Prostate gland (tissue), 2 donors: ENCODE data around the gene ZNF276.

ENCODE experiments used
- POLR2A ChIP-seq: fragments of 450-650 bp; IDR thresholded peaks from one replicate; pipeline ENCODE4 v1.6.1; 2016; ENCODE audit warnings: antibody characterized with exemption, mild to moderate bottlenecking
- POLR2AphosphoS5 ChIP-seq: sonication (generic); formaldehyde crosslinking; IDR thresholded peaks from one replicate; pipeline ENCODE4 v1.6.1; 2017; ENCODE audit warnings: antibody characterized with exemption
- TF ChIP-seq, protein P1 (sequence below), 4 experiments: fragments of 200-600 bp in 2 of 4; fragments of 450-650 bp in 2 of 4; sonication (generic) in 2 of 4; IDR thresholded peaks; 1 replicate in 3 of 4; 2 replicates in 1 of 4; pipeline ENCODE4 v1.5.1; 2016 to 2019; ENCODE audit warnings: antibody characterized with exemption in 4 of 4, mild to moderate bottlenecking in 2 of 4, moderate library complexity in 2 of 4

DNA sequence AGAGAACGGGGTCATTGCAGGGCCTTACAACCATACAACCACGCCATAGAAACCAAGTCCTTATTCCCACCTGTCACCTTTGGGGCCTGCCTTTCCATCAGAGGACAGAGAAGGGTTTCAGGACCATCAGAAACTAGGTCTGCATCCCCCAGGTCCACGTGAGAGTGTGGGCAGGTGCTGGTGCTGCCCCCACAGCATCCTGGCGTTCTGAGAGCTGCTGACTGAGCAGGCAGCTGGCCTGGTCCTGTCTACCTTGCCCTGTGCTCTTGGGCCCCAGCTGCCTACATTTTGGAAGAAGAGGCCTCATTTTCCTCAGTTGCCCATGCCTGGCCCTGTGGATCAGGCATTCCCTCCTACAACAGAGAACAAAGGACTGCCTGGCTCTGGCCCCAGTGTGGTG lies 21.6 kb downstream of the ZNF276 start:
- TF ChIP-seq, protein P1, sequence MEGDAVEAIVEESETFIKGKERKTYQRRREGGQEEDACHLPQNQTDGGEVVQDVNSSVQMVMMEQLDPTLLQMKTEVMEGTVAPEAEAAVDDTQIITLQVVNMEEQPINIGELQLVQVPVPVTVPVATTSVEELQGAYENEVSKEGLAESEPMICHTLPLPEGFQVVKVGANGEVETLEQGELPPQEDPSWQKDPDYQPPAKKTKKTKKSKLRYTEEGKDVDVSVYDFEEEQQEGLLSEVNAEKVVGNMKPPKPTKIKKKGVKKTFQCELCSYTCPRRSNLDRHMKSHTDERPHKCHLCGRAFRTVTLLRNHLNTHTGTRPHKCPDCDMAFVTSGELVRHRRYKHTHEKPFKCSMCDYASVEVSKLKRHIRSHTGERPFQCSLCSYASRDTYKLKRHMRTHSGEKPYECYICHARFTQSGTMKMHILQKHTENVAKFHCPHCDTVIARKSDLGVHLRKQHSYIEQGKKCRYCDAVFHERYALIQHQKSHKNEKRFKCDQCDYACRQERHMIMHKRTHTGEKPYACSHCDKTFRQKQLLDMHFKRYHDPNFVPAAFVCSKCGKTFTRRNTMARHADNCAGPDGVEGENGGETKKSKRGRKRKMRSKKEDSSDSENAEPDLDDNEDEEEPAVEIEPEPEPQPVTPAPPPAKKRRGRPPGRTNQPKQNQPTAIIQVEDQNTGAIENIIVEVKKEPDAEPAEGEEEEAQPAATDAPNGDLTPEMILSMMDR (IDR thresholded peaks at IDR 0.05): no peak
- TF ChIP-seq POLR2AphosphoS5: no peak
- TF ChIP-seq POLR2A: no peak
